A673 (cell line): ENCODE results near the gene TMEM156.

Experiments used
- EZH2 ChIP-seq: fragments of 200-600 bp; sonication (generic); IDR thresholded peaks from 2 replicates; pipeline ENCODE4 v1.6.1; 2017; ENCODE audit warnings: borderline replicate concordance, low read depth, mild to moderate bottlenecking, mixed read lengths, antibody characterized with exemption, low read length; ENCODE audit not compliant: poor library complexity, severe bottlenecking
- TF ChIP-seq, protein P1 (sequence below): fragments of 300-800, 200-600 bp; sonication (generic); conservative IDR thresholded peaks from 2 replicates; pipeline ENCODE4 v1.5.1; 2017; ENCODE audit warnings: low read depth, mild to moderate bottlenecking, antibody characterized with exemption, low read length, moderate library complexity, mixed read lengths

DNA sequence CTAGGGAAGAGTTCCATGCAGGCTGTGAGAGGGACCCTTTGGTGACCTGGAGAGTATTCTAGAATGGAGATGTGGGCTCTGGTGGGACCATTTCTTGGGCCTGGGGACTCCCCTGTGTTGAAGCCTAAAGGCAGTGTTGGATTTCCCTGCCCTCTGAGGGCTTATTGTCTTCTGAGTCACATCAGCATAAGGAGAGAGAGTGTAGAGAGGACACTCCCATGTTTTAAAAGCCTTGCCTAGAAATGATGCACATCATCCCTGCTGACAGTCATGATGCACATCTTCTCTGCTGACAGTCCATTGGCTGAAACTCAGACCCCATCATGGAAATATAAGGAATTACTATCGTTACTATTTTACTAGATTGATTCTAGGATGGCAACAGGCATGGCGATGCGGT, 112.7 kb downstream of the TMEM156 start:
- TF ChIP-seq, protein P1, sequence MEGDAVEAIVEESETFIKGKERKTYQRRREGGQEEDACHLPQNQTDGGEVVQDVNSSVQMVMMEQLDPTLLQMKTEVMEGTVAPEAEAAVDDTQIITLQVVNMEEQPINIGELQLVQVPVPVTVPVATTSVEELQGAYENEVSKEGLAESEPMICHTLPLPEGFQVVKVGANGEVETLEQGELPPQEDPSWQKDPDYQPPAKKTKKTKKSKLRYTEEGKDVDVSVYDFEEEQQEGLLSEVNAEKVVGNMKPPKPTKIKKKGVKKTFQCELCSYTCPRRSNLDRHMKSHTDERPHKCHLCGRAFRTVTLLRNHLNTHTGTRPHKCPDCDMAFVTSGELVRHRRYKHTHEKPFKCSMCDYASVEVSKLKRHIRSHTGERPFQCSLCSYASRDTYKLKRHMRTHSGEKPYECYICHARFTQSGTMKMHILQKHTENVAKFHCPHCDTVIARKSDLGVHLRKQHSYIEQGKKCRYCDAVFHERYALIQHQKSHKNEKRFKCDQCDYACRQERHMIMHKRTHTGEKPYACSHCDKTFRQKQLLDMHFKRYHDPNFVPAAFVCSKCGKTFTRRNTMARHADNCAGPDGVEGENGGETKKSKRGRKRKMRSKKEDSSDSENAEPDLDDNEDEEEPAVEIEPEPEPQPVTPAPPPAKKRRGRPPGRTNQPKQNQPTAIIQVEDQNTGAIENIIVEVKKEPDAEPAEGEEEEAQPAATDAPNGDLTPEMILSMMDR: no peak
- no peak for TF ChIP-seq EZH2
